GM19238 (cell line): ENCODE results near the gene FHL5.
"Not testable (repeated sequence)": the region's sequence is repeated elsewhere in the genome, so short reads cannot be mapped to it uniquely, and the experiment has no call there.

Experiments
- DNase-seq: peaks from one replicate; pipeline ENCODE4 v3.0.0; 2011; ENCODE audit warnings: low spot score; ENCODE audit not compliant: insufficient read length

The FHL5 gene

DNA sequence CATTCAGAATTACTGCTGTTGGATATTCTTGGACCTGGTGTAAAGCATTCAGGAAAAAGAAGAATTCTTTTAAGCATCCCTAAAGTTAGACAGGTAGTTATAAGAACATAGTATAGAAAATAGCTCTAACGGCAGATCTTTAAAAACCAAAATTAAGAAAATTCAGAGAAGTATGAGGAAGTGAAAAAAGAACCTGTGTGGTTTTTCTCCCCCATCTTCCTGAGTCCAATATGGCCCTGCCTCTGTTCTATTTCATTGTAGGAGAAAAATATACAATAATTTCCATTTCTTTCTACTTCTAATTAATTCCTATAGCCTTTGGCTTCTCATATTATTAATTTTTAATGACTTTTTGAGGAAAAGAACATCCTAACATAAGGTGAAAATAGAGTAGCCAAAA lies 47.1 kb downstream of the FHL5 start:
- no peak for DNase-seq

DNA sequence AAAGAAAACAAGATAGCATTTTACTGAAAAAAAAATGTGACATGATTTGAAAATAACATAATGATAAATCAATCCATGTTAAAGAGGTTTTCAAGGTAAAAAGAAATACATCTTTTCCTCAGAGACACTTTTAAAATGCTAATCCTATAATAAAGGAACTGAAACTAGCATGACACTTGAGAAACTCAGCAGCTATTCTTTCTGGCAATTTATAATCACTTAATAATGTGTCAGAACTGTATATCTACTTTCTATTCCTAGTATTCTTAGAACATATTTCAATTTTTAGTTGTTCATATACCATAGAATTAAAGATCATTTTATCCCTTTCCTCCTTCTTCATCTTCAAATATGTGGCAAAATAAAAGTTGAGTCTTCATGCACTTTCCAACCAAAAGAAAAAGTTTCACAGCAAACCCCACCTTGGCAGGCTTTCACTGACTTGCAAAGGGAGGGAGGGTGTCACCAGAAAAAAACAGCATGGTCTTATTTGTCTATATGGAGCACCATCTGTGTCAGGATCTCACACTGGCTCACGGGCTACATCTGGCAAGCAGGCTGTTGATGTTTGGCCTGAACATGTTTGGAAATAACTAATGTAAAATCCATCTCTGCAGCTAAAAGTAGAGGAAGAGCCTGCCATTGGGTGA lies 48.5 kb downstream of the FHL5 start:
- DNase-seq: no peak

DNA sequence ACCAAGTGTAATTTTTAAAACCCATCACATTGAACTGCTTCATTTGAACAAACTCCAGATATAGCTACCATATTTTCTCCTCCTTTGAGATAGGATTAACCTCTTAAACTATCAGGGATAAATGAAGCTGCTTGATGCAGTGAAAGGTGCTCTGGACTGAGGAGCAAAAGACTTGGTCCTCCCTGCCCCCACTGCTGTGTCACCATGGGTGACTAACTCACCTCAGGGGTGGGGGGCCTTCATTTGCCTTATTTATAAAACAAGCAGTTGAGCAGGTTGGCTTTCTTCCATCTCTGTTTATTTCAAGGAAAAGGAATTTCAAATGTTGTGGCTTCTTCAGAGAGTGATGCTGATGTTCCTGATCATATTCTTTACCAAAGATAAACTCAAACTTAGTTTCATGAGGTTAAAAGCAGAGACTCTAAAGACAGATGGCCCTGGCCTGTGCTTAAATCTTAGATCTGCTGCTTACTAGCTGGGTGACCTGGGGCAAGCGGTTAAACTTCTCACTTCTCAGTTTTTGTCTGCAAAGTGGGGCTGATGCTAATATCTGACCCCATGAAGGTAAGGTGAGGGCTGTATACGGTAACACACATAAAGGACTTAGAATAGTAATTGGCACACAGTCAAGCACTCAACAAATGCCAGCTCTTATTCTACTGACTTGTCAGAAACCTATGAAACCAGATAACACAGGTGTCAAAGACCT lies 50.5 kb downstream of the FHL5 start:
- no peak for DNase-seq

DNA sequence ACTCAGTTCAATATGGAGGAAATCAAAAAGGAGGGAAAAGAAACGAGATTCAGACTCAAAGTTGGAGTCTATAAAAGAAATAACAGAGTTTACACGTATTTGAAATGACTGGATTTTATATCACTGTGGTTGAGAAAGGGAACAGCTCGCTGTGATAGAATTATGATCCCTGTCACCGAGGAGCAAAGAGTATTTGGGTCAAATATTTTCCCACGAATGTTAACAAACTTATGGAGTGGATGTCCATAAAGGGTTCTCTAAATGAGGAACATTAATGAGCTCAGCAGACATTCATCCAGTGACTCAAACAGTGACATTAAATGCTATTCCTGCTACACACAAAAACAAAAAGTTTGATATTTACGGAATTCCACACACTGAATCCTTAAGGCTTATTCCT lies 57.9 kb downstream of the FHL5 start:
- no peak for DNase-seq

DNA sequence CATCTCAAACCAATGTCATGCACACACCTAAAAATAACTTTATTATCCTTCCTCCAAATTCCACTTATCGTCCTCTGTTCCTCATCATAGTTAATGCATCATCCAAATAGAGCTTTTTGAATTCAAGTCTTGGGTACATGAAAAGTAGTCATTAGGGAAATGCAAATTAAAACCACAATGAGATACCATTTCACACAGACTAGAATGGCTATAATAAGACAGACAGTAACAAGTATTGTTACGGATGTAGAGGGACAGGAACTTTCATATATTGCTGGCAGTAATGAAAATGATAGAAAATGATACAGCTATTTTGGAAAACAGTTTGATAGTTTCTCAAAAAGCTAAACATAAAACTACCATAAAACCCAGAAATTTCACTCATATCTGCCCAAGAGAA lies 59.1 kb downstream of the FHL5 start:
- DNase-seq: no peak

DNA sequence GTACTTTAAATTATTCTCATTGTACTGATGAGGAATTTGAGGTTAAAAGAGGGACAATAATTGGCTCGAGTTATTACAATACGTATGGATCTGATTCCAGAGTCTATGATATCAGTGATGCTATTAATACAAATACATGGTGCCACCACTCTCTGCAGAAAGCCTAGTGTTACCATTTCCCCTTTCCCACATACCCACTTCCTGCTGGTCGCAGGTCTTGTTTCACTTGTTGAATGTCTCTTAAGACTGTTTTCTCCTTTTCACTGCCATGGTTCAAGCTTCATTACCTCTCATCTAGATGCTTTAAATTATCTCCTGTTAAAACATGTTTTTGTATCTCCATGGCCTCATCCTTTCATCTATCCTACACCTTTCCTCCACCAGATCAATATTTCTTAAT lies 62.0 kb downstream of the FHL5 start:
- DNase-seq: no peak

DNA sequence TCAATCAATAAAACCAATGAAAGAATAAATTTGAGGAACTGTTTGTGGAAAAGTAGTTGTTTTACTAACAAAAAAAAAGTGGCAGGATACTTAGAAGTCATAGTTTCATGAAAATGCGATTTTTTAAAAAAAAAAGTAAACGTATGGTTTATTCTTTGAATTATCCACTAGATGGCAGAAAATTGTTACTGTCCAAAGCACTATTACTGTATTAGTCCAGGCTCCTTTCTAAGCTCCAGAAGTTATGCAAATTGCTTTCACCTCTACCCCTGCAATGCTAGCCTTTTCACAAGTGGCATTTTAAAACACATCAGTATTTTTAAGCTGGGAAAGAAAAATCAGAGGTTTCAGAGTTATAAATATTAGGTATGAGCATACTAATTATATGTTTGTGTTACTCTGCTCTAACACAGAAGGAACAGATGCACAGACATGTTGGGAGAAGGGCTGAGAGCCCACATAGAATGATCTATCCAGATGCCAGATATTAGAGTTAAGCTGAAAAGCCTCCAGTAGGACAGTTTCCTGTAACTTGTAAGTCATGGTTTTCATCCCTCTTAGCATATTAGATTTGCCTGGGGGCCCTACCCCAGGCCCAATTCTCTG lies 63.9 kb downstream of the FHL5 start:
- no peak for DNase-seq

DNA sequence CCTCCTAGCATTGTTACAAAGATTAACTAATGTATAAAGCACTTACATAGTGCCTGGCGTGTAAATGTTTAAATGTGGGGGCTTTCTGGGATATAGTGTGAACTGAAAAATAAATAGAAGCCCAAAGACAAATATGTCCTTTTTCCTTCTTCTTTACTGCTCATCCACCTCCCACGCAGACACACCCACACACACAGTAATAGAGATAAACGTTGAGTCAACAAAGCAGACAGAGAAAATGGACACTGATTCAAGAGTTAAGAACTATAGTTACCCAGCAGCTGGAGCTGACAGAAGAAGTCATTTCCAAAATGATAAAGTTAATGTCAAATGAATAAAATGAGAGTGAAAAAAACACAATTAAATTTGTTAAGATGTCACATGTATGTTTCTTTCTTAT lies 68.3 kb downstream of the FHL5 start:
- DNase-seq: no peak

DNA sequence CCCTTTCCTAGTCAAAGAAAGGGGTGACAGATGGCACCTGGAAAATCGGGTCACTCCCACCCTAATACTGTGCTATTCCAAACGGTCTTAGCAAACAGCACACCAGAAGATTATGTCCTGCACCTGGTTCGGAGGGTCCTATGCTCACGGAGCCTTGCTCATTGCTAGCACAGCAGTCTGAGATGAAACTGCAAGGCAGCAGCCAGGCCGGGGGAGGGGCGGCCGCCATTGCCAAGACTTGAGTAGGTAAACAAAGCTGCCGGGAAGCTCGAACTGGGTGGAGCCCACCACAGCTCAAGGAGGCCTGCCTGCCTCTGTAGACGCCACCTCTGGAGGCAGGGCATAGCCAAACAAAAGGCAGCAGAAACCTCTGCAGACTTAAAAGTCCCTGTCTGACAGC lies 75.1 kb downstream of the FHL5 start:
- DNase-seq: not testable (repeated sequence)

DNA sequence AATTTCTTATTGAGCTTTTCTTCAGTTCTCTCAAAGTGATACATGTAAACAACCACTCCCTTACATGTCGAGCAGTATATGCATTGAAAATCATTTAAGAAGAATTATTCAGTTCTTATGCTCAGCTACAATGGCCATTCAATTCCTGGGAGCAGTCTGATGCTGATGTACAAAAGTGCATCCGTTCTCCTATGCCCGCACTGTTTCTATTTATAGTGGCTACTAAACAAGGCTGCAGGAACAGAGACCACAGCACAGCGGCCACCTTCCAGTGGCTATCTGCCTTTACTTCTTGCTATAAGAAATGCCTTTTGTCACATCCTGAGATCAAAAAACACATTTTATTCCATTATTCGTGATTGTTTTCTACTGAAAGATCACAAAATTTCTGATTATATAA lies 82.2 kb downstream of the FHL5 start:
- no peak for DNase-seq

DNA sequence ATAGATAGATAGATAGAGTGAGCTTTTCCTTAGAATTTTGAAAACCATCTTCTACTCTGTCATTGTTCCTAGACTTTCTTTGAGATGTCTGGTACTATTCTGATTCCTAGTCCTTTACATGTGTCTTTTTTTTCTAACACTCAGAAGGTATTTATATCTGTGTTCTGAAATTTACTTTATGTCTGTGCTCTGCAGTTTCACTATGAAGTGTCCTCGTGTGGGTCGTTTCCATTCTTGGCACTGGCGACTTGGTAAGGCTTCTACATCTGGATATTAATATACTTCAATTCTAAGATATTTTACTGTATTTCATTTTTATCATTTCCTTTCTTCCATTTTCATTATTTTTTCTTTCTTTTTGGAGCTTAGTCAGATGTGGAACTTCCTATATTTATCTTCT lies 87.0 kb downstream of the FHL5 start:
- no peak for DNase-seq

DNA sequence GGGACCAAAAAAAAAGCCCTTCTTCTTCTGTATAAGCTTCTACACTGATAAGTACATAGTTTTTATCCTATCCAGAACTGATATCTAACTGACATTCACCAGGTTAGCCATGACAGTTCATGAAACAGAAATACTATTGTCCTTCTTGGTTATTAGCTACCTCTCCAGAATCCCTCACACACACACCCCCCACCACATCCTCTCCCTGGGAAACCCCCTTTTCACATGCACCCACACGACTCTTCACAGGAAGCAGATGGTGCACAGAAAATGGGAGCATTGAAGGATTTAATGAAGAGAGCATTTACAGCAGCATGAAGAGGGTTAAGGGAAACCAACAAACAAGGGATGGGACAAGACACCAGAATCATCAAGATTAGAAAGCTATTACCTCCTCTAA lies 88.9 kb downstream of the FHL5 start:
- no peak for DNase-seq

DNA sequence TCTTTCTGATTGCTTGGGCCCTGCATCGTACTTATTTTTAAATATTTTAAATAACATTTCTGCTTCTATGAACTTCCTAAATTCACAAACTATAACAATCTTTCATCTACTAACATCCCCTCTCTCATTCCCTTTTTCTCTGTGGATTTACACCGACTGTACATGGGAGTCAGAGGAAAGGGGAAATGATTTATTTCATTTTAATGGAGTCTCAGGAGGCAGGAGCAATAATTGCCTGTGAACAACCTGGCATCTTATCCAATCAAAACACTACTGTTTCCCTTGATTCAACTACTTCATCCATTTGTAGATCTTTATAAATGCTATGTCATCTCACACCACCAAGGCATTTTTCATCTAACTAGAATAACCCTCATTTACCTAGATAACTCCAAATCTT lies 89.6 kb downstream of the FHL5 start:
- no peak for DNase-seq

DNA sequence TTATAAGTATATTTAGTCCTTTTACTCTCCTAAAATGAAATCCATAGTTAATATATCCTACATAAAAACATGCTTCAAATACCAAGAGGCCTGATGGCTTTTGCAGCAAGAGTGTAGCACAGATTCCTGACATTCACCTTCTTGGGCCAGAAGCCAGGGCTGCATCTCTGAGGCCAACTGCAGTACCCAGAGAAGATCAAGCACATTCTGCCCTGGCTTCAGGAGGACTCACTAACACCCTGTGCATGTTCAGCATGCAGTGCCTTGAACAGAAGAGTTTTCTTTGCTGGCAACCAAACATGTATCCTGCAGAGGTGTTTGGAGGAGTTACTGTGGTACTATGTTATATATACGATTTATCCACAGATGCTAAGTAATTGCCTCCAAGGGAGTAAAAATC lies 90.3 kb downstream of the FHL5 start:
- DNase-seq: no peak

DNA sequence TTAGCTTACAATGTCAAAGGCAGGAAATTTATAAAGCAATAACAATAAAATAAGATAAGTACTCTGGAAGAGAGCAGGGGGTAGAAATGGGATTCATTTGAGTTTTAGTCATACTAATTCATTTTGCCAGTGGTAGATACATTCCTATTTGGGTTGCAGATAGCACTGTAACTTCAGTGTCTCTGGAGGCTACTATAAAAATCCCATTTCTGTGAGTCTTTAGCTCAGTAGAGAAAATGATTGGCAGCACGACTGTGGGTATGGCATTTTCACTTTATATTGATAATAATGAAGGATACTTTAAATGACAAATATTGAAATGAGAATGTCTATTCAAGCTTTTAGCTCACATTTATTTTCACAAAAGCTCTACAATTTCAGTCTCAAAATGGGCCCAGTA lies 93.6 kb downstream of the FHL5 start:
- no peak for DNase-seq

DNA sequence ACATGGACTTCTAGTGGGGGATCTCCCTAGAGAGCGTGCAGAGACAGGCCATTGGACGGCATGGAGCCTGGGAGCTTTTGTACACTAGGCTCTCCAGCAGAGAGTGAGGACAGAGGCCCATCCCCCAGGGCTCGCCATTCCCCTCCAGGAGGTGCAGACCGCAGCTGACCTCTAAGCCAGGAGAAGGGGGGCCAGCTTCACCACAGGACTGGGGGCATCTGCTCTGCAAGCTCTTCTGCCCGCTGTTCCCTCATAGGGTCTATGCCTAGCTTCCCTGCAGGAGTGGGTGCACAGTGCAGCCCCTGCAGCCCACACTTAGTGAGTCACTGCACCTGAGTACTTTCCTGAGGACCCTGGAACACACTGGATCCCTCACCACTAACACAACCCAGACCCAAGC lies 94.4 kb downstream of the FHL5 start:
- DNase-seq: no peak

DNA sequence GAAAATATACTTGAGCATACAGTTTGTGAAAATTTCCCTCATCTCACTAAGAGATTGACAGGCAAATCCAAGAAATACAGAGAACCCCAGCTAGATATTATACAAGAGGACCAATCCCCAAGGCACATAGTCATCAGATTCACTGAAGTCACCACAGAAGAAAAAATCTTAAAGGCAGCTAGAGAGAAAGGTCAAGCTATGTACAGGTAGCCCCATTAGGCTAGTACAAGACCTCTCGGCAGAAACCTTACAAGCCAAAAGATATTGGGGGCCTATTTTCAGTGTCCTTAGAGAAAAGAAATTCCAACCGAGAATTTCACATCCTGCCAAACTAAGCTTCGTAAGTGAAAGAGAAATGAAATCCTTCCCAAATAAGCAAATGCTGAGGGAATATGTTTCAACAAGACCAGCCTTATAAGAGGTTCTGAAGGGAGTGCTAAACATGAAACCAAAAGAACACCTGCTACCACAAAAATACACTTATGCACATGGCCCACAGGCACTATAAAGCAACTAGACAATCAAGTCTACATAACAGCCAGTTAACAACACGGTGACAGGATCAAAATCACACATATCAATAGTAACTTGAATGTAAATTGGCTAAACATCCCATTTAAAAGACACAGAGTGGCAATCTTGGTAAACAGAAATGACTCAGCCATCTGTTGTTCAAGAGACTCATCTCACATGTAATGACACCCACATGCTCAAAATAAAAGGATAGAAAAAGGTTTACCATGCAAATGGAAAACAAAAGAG lies 96.3 kb downstream of the FHL5 start:
- DNase-seq: no peak
